ENCODE results near the gene CREBZF.

GRCh38 chr11:85679576-85679975 is 14.6 kb upstream of the CREBZF start:
- TF ChIP-seq EZH2 (IDR thresholded peaks at IDR 0.05) (no peak), CTCF (IDR thresholded peaks at IDR 0.05) (no peak), EZH2phosphoT487 (IDR thresholded peaks at IDR 0.05) (no peak)

All from neural progenitor cell (in vitro differentiated cells).